Retinal pigment epithelial cell (primary cell): ENCODE results near the gene AOPEP.

Source experiments
- DNase-seq: peaks from one replicate; pipeline ENCODE4 v3.0.0-alpha.2; 2010; ENCODE audit warnings: low read depth
- H3K4me3 ChIP-seq: 2 replicates; pipeline ENCODE4 v1.5.1; 2011; ENCODE audit warnings: mild to moderate bottlenecking, low read length, control low read depth, moderate library complexity
- TF ChIP-seq, protein P1 (sequence below): conservative IDR thresholded peaks from 2 replicates; pipeline ENCODE4 v1.5.1; 2011; ENCODE audit warnings: low read depth, low read length, control low read depth, inconsistent platforms

AOPEP gene

DNA sequence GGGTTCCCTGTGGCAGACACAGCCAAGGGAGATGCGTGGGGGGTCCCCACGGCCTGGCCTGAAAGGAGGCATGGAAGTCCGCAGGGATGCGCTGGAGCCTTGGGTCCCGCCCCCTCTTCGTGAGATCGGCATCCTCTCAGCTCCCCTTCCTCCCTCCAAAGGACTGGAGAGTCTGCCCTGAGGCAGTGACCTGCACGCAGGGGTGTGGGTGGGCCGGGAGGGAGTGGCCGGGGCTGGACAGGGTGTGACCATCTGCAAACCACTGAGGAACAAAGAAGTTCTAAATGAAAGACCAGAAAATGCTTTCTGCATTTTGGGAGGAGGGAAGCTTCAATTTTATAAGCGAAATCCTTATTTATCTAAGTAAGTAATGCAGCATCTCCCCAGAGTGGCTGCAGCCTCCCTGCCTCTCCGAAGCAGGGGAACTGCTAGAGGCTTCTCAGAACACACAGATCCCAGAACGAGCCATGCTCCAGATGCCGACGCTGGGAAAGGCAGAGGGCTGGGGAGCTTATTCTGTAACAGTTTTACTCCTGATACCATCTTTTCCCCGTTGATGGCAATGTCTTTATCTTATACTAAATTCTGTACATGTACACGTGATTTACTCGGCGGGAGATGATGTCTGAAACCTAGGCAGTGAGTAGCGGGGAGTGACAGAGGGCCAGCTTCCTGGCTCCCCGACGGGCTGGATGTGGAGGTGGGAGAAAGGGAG is 369.3 kb downstream of the AOPEP start:
- no peak overlapping the region for H3K4me3 ChIP-seq
- DNase-seq = no peak
- TF ChIP-seq, protein P1, sequence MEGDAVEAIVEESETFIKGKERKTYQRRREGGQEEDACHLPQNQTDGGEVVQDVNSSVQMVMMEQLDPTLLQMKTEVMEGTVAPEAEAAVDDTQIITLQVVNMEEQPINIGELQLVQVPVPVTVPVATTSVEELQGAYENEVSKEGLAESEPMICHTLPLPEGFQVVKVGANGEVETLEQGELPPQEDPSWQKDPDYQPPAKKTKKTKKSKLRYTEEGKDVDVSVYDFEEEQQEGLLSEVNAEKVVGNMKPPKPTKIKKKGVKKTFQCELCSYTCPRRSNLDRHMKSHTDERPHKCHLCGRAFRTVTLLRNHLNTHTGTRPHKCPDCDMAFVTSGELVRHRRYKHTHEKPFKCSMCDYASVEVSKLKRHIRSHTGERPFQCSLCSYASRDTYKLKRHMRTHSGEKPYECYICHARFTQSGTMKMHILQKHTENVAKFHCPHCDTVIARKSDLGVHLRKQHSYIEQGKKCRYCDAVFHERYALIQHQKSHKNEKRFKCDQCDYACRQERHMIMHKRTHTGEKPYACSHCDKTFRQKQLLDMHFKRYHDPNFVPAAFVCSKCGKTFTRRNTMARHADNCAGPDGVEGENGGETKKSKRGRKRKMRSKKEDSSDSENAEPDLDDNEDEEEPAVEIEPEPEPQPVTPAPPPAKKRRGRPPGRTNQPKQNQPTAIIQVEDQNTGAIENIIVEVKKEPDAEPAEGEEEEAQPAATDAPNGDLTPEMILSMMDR = no peak

DNA sequence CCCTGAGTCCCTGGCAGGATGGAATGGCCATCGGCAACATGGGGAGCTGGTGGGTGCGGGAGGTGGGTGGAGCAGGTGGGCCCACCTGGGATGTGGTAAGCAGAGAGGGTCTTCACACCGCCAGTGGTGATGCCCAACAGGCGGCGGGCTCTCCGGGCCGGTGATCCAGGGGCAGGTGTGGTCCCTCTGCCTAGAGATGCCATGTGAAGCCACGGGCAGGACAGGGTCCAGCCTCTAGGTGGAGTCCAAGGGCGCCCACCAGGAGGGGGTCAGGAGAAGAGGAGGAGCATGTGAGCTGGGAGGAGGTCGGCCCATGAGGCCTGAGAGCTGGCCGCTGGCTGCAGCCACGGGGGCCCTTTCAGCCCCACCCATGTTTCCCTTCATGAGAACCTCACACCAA is 369.9 kb downstream of the AOPEP start:
- no peak for DNase-seq
- H3K4me3 ChIP-seq = no peak overlapping the region
- TF ChIP-seq, protein P1 = peak; percentile 8

DNA sequence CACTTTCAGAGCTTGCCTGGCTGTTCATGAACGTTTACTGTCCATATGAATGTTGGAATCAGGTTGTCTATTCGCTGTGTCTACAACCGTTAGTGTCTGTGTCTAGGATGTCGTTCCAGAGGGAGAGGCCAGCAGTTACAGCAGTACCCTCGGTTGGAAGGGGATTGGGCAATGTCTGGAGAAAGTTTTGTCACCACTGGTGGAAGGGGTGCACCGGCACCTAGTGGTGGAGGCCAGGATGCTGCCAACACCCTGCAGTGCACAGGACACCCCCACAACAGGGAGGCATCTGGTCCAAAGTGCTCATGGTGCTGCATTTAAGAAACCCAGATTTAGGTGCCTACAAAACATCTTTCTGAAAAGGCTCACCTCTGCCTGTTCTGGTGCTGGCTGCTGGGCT is 370.3 kb downstream of the AOPEP start:
- H3K4me3 ChIP-seq = no peak overlapping the region
- DNase-seq = no peak
- TF ChIP-seq, protein P1 = no peak

DNA sequence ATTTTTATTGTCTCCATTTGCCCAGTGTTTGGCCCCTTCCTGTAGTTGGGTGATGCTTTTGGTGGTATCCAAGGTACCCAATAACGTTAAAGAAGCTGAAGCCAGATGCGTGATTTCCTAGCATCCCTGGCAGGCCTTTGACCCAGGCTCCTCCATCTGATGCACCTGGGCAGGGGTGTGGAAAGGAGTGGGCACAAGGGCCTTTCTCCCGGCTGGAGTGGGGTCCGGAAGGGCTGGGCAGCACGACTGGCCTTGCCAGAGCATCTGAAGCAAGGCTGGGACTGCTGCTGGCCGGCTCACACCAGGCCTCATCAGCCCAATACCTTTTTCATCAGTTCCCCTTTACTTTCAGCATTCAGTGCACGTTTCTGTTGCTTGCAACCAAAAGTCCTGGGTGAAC is 370.8 kb downstream of the AOPEP start:
- H3K4me3 ChIP-seq = no peak overlapping the region
- TF ChIP-seq, protein P1 = no peak
- DNase-seq = no peak

DNA sequence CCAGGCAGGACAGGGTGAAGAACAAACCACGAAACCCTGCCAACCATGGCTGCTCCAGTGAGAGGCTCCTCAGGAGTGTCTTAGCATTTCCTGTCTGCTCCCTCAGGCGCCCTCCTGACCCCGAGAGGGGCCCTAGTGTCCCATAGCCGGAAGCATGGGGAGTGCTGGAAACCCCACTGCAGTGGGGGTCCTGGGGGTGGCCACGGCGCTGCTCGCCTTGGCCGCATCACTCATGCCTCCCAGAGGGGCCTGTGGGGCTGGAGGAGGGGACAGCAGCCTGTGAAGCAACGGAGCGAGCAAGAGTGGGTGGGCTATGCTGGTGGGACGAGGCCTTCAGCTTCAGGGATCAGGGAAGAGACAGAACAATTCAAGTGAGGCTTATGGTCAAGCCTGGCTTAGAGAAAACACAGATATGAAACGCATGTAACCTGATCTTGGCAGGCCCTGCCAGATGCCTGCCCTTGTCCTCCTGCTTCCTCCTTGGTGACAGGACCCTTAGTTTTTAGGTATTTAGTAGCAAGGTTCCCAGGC is 372.0 kb downstream of the AOPEP start:
- no peak for DNase-seq
- H3K4me3 ChIP-seq = no peak overlapping the region
- TF ChIP-seq, protein P1 = no peak

DNA sequence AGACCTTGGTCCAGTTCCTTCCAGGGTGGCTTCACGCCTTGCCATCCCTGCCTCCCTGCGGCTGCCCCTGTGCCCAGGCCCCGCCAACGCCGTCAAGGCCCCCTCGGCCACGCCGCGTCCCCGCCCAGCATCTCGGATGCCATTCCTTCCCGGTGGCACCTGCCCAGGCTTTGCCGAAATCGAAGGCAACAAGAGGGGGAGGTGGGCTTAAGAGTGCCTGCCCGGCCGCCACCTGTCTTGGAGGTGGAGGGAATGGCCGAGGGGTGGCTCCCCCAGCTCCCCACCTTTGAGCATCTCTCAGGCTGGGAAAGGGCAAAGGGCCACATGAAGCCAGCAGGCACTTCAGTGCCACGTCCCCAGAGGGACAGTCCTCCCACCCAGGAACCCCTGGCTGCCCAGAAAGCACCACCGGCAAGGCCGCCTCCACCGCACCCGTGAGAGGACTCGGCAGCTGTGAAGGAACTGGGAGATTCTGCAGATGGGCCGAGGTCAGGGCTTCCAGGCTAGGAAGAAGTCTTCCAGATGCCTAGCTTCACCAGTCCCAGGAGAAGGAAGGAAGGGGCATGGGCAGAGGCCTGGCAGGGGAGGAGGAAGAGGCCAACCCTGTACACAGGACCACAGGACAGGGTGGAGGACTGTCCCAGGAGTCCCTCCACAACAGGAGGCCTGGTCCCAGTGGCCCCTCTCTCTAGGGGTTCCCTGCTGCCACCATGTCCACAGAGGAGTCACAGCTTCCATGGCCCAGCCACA is 373.0 kb downstream of the AOPEP start:
- TF ChIP-seq, protein P1 = no peak
- DNase-seq = no peak
- no peak overlapping the region for H3K4me3 ChIP-seq
